TTC549 (cell line): Measurements from ENCODE around the gene SYTL1.

Source experiments
- FAIRE-seq: peaks from 2 replicates; lab custom pipeline; 2012; peaks lifted over from hg19 to GRCh38; lab: Jason Lieb, UNC

The SYTL1 gene

DNA sequence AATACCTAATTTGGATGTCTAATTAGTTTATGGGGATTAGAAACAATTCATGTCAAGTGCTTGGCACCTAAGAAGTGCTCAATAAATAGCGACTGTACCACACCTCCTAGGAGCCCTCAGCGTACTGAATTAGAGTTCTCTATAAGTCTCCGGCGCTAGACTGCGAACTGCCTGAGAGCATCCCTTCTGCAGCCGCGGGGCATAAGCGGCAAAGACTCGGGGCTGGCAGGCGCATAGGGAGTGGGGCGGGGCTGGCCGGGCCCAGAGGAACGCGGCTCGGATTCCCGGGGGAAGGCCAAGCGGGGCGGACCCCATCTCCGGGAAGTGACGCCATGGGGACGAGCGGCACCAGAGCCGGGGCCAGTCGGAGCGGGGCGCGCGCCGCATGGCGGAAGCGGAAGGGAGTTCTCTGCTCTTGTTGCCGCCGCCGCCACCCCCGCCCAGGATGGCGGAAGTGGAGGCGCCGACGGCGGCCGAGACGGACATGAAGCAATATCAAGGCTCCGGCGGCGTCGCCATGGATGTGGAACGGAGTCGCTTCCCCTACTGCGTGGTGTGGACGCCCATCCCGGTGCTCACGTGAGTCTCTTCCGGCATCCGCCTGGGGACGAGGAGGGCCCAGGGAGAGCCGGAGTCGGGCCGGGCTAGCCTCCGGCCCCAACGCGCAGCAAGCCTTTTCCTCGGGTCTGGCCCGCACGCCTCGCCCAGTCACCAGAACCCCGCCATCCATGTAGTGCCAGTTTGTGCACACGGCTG lies 19.8 kb upstream of the SYTL1 start, which contains the start of gene TMEM222:
TSS of gene TMEM222 (plus strand) at position 351 of the 756 bp plus-strand sequence. CDS start at position 386, 35 bp downstream.
- no peak for FAIRE-seq

DNA sequence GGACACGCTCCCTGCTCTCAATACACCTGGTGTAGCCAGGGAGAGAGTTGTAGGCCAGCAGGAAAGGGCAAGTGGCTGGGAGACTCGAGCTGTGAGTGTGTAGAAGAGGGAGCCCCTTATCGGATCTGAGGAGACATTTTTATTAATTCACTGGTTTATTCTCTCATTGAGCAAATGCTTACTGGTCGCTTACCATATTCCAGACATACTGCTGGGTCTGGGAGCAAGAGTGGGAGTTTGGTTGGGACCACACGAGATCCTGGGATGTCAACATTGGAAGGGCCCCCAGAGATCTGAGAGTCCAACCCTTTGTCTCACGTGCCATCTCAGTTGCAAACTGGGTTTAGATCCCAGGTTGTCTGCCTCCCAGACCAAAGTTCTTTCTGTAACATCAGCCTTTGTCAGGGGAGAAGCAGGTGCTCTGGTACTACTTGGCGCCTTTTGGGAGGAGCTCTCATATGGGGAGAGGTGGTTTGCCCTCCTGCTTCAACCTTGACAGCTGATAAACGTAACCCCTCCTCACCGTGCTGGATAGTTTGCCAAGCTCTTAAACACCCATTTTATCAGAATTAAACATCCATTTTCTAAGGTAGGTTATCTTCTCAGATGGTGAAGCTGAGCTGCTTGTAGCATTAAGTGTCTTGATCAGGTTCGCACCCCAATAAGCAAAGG lies 19.1 kb upstream of the SYTL1 start:
- no peak for FAIRE-seq

DNA sequence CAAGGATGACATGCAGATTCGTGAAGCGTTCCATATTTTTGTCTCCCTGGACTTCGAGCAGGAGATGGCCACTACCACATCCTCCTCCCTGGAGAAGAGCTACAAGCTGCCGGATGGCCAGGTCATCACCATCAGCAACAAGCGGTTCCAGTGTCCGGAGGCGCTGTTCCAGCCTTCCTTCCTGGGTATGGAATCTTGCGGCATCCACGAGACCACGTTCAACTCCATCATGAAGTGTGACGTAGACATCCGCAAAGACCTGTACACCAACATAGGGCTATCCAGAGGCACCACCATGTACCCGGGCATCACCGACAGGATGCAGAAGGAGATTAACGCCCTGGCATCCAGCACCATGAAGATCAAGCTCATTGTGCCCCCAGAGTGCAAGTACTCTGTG lies 16.5 kb upstream of the SYTL1 start:
- FAIRE-seq = no peak

DNA sequence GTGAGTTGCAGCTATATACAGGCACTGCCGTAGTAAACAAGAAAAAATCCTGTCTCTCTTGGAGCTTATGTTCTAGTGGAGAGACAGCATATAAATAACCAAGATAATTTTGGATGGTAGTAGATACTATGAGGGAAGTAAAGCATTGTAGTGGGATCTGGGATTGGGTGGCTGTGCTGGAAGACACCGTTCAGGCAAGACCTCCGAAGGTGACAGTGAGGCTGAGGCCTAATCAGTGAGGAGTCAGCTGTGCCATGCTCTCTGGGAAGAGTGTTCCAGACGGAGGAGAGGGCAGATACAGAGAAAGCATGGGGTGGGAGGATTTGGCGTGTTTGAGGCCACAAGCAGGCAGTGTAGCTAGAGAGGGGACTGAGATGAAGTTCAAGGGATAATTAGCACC lies 13.9 kb upstream of the SYTL1 start:
- FAIRE-seq = no peak

DNA sequence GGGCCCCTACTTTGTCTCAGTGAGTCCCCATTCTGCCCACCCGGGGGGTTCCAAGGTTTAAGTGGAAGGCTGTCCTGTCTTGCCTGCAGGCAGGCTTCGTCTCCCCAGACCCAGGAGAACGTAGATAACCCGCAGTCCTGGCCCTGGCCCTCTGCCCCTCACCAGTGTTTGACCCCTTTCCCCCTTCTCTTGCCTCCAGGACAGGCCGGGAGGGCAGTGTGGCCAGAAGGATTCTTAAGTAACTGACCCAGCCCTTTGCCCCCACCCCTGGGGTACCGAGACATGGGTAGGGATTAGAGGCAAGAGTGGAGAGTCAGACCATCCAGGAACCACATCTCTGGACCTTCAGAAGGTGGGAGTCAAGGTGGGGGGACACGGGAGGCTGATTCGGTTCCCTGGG lies 11.0 kb upstream of the SYTL1 start:
- no peak for FAIRE-seq

DNA sequence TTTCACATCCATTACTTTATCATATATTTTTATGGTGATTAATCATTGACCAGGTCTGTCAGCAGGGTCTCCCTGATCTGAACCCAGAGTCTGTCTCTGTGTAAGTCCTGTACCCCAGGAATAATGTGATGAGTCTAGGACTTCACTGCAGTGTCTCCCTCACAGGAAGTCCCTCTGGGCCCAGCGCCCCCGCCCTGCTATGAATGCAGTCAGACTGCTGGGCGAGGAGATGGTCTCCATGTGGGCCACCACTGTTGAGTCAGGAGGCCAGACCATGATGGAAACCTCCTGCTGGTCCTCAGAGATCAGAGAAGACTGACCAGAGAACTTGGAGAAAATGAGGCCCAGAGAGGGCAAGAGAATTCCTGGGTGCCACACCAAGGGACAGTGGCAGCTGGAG lies 10.4 kb upstream of the SYTL1 start:
- no peak for FAIRE-seq

DNA sequence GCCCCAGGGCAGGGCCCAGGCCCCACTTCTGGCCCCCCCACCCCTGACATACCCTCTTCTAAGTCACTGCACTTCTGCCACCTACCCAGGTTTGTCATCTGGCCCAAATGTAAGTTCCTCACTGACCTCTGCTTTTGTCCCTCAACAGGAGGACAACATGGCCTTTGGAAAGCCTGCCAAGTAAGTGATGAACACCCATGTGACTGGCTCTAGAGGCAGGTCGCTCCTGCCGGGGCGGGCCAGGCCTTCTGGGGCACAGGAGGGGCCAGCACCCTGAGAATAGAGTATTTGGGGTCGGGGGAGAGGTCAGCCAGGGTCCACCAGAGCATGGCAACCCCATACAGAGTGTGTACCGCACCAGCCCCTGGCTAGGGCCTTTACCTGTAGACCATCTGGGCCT lies 9.9 kb upstream of the SYTL1 start:
- no peak for FAIRE-seq

DNA sequence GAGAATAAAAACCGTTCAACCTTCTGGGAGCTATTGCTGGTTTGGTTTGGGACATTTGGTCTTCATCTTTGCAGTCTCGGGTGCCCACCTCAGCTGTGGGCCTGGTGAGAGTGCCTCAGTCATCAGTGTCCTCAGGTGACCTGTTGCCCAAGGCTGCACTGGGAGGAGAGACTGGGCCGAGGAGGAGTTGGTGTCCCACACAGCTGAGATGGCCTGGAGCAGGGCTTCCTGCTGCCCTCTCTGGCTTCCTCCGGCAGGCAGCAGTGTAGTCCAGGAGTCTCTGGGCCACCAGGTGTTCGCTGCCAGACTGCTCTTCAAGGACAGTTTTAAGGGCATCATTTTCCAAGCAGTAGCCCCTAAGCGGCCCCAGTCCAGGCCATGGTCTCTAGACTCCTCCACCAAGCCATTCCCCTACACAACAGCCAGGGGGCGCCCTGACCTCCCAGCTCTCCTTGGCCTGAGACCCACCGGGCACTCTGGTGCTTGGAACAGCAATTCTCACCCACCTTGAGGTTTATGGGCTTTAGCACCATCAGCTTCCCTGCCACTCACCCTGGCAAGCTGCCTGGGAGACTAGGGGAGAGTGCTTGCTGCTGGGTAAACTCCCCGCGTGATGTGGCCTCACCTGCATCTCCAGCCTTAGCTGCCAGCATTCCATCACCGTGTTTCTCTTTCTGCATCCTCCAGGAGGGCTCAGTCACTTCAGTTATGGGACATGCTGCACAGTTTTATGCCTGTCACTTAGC lies 9.1 kb upstream of the SYTL1 start:
- no peak for FAIRE-seq

DNA sequence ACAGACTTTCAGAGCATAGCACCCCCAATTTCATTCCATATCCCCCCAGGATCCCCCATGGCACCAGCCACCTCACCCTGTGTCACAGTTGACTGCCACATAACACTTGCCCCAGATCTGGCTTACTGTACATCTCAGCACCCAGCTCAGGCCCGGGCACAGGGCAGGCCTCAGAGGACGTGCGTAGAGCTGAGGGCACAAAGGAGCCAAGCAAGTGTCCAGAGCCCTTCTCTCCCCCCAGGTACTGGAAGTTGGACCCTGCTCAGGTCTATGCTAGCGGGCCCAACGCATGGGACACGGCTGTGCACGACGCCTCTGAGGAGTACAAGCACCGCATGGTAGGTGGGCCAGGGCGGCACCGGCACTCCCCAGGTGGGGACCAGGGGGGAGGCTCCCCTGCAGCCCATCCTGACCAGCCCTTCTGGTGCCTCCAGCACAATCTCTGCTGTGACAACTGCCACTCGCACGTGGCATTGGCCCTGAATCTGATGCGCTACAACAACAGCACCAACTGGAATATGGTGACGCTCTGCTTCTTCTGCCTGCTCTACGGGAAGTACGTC lies 8.0 kb upstream of the SYTL1 start:
- FAIRE-seq = no peak

DNA sequence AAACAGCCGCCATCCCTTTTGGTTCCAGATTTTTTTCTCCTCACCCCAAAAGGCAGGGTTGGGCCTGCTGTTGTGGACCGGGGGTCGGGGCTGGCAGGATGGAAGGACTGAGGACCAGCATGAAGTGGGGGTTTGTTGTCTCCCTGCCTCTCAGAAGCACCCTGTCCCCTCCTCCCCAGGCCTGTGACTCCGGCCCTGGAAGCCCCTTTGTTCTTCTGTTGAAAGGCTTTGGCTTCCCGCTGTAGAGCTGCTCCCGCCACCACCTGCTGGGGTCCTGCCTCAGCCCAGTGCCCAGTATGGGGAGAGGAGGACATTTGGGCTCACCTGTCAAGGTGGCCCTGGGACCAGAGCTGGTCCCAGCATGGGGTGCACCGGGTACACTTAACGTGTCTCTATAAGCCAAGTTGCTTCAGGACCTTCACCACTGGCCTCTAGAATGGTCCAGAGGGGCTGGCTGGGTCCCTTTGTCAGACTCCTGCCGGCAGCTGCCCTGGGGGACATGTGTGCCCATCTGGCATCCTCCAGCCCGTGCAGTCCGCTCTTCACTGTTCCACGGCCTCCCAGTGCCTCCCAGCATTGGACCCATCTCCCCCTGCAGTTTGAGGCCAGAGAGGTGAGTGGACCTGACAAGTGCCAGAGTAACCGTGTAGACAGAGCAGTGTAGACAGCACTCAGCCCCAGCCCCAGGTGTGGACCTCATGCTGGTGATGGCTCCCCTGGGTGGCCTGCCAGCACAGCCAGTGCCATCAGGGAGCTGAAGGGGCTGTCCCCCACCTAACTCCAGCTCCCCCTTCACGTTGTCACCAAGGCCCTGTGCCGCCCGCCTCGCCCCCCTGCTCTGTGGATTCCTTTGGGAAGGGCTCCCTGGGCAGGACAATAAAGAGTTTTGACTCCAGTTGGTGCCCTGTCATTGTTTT lies 6.1 kb upstream of the SYTL1 start:
- FAIRE-seq = no peak

DNA sequence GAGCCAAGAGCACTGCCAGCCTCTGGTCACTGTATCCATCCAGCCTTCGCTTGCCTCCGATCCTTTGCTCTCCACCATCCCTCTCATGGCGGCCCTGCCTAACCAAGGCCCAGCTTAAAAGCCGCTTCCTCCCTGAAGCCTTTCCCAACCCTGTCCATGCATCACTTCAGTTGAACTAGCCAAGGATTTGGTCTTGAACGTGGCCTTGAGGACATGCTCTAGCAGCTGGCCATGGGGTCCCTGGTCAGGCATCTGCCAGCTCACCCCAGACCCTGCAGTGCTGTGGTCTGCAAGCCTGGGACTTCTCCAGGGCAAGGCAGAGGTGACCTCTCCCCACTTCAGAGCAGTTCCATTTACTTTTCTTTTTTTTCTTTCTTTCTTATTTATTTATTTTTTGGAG lies 5.1 kb upstream of the SYTL1 start:
- FAIRE-seq = no peak

DNA sequence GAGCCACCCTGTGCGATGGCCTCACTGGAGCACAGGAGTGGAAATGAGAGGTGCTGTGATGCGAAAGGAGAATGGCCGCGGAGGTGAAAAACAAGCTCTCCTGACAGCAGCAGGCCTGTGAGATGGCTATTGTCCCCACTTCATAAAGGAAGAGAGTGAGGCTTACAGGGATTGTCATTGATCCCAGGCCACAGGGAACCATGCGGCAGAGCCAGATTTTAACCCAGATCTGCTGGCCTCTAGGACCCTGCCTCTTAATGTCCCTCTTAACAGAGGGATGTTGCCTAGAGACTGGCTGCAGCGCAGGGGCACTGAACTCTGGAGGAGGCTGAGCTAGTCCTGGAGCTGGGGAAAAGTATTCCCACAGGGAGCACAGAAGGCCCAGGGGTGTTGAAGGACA lies 3.1 kb upstream of the SYTL1 start:
- FAIRE-seq = no peak

DNA sequence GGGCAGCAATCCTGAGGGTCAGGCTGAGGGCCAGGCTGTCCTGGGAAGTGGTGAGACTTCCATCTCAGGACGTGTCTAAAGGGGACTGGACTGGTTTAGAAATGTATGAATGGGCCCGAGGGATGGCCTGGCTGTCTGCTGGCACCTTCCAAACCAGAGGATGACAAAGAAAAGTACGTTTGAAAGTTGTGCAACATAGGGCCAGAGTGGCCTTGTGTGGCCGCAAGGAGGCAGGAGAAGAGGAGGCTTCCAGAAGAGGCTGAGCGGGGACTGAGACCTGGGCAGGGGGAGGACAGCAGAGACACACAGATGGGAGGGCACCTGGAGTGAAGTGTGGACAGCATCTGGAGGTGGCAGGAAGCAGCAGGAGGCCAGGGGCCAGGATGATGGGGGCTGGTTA lies 2.6 kb upstream of the SYTL1 start:
- FAIRE-seq = no peak

DNA sequence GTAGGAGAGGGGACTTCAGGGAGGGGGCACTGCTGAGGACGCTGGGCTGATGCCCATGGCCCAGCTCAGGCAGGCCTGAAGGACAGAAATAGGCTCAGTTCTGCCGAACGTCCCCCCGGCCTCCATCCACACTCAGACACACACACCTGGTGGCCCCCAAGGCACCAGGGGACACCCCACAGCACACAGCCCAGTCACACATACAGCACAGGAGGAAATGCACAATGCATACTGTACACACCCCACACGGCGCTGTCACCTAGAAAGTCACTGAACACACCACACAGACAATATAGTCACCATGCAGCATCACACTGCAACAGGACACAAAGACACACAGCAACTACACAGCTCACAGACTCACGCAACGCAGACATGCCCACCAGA lies 562 bp downstream of the SYTL1 start:
- FAIRE-seq = no peak

DNA sequence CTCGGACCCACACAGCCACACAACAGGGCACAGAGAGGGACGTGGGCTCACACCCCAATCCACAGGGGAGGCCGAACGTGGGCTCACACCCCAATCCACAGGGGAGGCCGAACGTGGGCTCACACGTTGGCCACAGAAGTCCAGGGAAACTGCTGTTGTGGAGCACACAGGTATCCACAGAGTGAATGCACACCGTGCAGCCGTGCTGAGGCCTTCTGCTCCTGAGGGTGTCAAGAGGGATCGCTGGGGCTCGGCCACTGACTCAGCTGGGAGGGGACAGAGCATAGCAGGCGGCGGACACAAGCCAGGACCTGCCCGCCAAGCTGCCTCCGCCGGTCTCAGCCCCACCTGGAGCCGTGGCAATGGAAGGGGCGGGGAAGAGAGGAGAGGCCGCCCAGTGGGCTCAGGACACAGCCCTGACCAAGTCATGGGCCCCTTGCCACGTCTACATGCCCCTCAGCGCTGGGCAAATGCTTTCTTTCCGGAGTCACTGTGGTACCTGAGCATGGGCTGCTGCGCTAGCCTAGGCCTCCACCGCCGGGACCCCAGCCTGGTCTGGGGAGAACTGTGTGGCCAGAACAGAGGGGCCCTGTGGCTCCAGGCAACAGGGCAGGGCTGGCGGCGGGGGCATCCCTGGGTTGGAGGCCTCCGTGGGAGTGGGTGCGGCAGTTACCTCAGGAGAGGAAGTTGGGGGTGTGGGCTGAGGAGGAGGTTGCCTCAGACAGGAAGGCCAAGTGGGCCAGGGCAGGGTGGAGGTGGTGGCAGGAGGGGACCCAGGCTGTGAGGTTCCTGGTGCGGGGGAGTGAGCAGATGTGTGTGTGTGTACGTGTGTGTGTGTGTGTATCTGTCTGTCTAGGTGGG lies 1.2 kb downstream of the SYTL1 start:
- FAIRE-seq = no peak

DNA sequence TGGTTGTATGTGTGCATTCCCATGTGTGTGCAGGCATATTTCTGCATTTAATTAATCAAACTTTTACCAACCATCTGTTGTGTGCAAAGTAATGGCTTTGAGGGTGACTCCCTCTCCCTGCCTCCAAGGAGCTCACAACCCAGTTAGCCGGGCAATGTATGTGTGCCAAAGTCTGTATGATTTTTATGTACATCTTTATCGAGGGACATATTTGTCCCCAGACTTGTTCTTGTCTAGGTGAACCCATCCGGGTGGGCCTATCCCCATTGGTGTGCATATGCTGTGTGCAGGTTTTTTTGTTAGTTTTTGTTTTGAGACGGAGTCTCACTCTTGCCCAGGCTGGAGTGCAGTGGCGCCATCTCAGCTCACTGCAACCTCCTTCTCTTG lies 1.8 kb downstream of the SYTL1 start:
- FAIRE-seq = no peak

DNA sequence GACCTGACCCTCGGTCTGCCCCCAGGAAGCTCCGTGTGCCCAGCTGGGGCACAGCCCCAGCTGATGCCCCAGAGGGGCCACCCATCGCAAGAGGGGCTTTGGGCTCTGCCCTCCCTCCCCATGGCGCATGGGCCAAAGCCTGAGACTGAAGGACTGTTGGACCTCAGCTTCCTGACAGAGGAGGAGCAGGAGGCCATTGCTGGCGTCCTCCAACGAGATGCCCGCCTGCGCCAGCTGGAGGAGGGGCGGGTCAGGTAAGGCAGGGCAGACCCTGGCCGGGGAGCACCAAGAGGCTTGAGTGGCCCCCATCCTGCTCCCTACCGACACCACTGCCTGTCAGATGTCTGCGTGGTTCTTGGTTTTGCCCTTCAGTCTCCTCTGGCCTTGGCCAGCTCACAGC lies 3.5 kb downstream of the SYTL1 start:
- FAIRE-seq = no peak

DNA sequence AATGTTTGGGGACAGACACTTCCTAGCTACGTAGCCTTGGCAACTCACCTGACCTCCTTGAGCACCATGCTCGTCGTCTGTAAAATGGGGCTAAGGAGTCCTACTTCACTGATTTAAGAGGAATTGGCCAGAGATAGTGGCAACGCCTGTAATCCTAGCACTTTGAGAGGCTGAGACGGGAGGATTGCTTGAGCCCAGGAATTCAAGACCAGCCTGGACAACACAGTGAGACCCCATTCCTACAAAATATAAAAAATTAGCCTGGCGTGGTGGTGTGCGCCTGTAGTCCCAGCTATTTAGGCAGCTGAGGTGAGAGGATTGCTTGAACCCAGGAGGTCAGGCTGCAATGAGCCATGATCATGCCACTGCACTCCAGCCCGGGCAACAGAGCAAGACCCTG lies 4.5 kb downstream of the SYTL1 start:
- no peak for FAIRE-seq

DNA sequence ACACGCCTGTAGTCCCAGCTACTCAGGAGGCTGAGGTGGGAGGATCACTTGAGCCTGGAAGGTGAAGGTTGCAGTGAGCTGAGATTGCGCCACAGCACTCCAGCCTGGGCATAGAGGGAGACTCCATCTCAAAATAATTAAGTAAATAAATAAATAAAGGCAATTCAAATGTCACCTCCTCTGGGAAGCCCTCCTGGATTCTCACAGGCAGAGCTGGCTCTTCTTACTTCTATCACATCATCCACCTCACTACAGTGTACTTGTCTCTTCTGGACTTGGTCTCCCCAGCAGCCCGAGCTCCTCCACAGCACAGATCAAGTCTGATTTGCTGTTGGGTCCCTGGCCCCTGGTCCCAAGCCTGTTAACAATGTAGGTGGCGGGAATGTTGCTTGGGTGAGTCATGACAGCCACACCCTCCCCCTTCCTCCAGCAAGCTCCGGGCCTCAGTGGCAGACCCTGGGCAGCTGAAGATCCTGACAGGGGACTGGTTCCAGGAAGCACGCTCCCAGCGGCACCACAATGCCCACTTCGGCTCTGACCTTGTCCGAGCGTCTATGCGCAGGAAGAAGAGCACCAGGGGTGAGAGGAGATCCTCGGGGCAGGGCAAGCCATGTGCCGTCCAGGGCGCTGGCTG lies 5.3 kb downstream of the SYTL1 start:
- no peak for FAIRE-seq
